Retinal pigment epithelial cell (primary cell): Measurements from ENCODE around the gene SRA1.
"Not testable (repeated sequence)": the region's sequence is repeated elsewhere in the genome, so short reads cannot be mapped to it uniquely, and the experiment has no call there.

ENCODE experiments used
- DNase-seq: peaks from one replicate; pipeline ENCODE4 v3.0.0-alpha.2; 2010; ENCODE audit warnings: low read depth
- H3K4me3 ChIP-seq: 2 replicates; pipeline ENCODE4 v1.5.1; 2011; ENCODE audit warnings: mild to moderate bottlenecking, low read length, control low read depth, moderate library complexity
- CTCF ChIP-seq: conservative IDR thresholded peaks from 2 replicates; pipeline ENCODE4 v1.5.1; 2011; ENCODE audit warnings: low read depth, low read length, control low read depth, inconsistent platforms

SRA1 gene

GRCh38 chr5:140596321-140596741 is 39.1 kb upstream of the SRA1 start:
- DNase-seq, result no peak
- H3K4me3 ChIP-seq, result no peak overlapping the region
- no peak for TF ChIP-seq CTCF

GRCh38 chr5:140595538-140596300 is 38.4 kb upstream of the SRA1 start:
- no peak overlapping the region for H3K4me3 ChIP-seq
- no peak for DNase-seq

GRCh38 chr5:140594169-140594568 is 36.9 kb upstream of the SRA1 start:
- H3K4me3 ChIP-seq, result no peak overlapping the region
- no peak for DNase-seq
- TF ChIP-seq CTCF, result no peak

More at GRCh38 chr5:140595538-140596300, 38.4 kb upstream of the SRA1 start:
- TF ChIP-seq CTCF, result no peak

- not testable (repeated sequence) for H3K4me3 ChIP-seq, DNase-seq
Observed at GRCh38 chr5:140593070-140593469, 35.8 kb upstream of the SRA1 start.

- no peak for TF ChIP-seq CTCF
- no peak overlapping the region for H3K4me3 ChIP-seq
- no peak for DNase-seq
Observed at GRCh38 chr5:140591747-140592372, 34.6 kb upstream of the SRA1 start.

- no peak overlapping the region for H3K4me3 ChIP-seq
- DNase-seq, result no peak
- TF ChIP-seq CTCF, result no peak
Observed at GRCh38 chr5:140590861-140591260, 33.6 kb upstream of the SRA1 start.

GRCh38 chr5:140588311-140589070 is 31.2 kb upstream of the SRA1 start:
- DNase-seq, result no peak
- no peak for TF ChIP-seq CTCF
- no peak overlapping the region for H3K4me3 ChIP-seq
